Karpas-422 (cell line): Measurements from ENCODE around the gene LSMEM2. TPM values are rescaled to one million over a fixed set of nuclear protein-coding genes. Genes with fewer than 3 reads are reported as not detected.

Source experiments
- DNase-seq: peaks from one replicate; pipeline ENCODE4 v3.0.0-alpha.2; 2015
- H2AFZ ChIP-seq: fragments of 200-600 bp; sonication (generic); 2 replicates; pipeline ENCODE4 v1.6.1; 2014; ENCODE audit warnings: antibody characterized with exemption, low read length, mixed read lengths
- H3K27ac ChIP-seq: fragments of 200-600 bp; sonication (generic); 2 replicates; pipeline ENCODE4 v1.5.1; 2014; ENCODE audit warnings: mild to moderate bottlenecking, low read length, moderate library complexity
- H3K27me3 ChIP-seq: fragments of 200-600 bp; sonication (generic); 2 replicates; pipeline ENCODE4 v1.6.1; 2014; ENCODE audit warnings: low read length, mixed read lengths
- H3K36me3 ChIP-seq: fragments of 200-600 bp; sonication (generic); 2 replicates; pipeline ENCODE4 v1.6.1; 2014; ENCODE audit warnings: low read length, mixed read lengths; ENCODE audit not compliant: insufficient read depth
- H3K4me1 ChIP-seq: fragments of 200-600 bp; sonication (generic); 2 replicates; pipeline ENCODE4 v1.6.1; 2014; ENCODE audit warnings: mild to moderate bottlenecking, low read length, mixed read lengths
- H3K4me2 ChIP-seq: fragments of 200-600 bp; sonication (generic); 2 replicates; pipeline ENCODE4 v1.6.1; 2014; ENCODE audit warnings: low read length, low read depth, mild to moderate bottlenecking; ENCODE audit not compliant: poor library complexity, severe bottlenecking
- H3K4me3 ChIP-seq: fragments of 200-600 bp; sonication (generic); 2 replicates; pipeline ENCODE4 v1.5.1; 2014; ENCODE audit warnings: mild to moderate bottlenecking, antibody characterized with exemption, low read length, mixed read lengths
- H3K79me2 ChIP-seq: fragments of 200-600 bp; sonication (generic); 2 replicates; pipeline ENCODE4 v1.6.1; 2014; ENCODE audit warnings: mild to moderate bottlenecking, low read length, mixed read lengths
- H3K9ac ChIP-seq: fragments of 200-600 bp; sonication (generic); 2 replicates; pipeline ENCODE4 v1.6.0; 2014; ENCODE audit warnings: low read length
- H3K9me2 ChIP-seq: fragments of 200-600 bp; sonication (generic), shearing (Covaris generic); replicated peaks from 2 replicates; pipeline ENCODE4 v1.6.0; 2014; ENCODE audit warnings: mild to moderate bottlenecking, low read length, moderate library complexity; ENCODE audit not compliant: insufficient read depth
- H3K9me3 ChIP-seq: fragments of 300-700, 200-600 bp; sonication (generic); 2 replicates; pipeline ENCODE4 v1.6.1; 2014; ENCODE audit warnings: low read length, mixed read lengths
- H4K20me1 ChIP-seq: fragments of 200-600 bp; sonication (generic); 2 replicates; pipeline ENCODE4 v1.6.1; 2014; ENCODE audit warnings: mild to moderate bottlenecking, antibody characterized with exemption, low read length, low read depth; ENCODE audit not compliant: insufficient read depth
- total RNA-seq: library from RNA; depleted of rRNA; stranded (reverse); fragments of >200 nt; shearing (Covaris generic); gene quantifications from 2 replicates; pipeline ENCODE4 v1.2.3, GENCODE V29; 2014; ENCODE audit warnings: low replicate concordance

The LSMEM2 gene
- total RNA-seq, 1 experiment from 2014 or later = not detected

- Histone ChIP-seq H3K79me2 (peaks cover 22% of the 10 kb centered on the region), H3K9ac (peak overlapping the region; percentile 91), H3K4me3 (peak overlapping the region; percentile 89), H3K4me1 (peaks cover 21% of the 10 kb centered on the region), H3K4me2 (peak overlapping the region; percentile 92), H3K9me3 (no peaks in the 10 kb centered on the region), H2AFZ (no peak overlapping the region), H3K9me2 (no peaks in the 10 kb centered on the region), H3K27me3 (no peaks in the 10 kb centered on the region), H3K36me3 (peaks cover 6% of the 10 kb centered on the region; the same call in 1 of the 2 replicates), H3K27ac (0 out of 2 replicates have a peak overlapping the region, but pooled peaks have one; percentile 15), H4K20me1 (no peaks in the 10 kb centered on the region; the same call in 1 of the 2 replicates)
- no peak for DNase-seq
Observed at GRCh38 chr3:50319894-50320625, 41.2 kb downstream of the LSMEM2 start.

DNA sequence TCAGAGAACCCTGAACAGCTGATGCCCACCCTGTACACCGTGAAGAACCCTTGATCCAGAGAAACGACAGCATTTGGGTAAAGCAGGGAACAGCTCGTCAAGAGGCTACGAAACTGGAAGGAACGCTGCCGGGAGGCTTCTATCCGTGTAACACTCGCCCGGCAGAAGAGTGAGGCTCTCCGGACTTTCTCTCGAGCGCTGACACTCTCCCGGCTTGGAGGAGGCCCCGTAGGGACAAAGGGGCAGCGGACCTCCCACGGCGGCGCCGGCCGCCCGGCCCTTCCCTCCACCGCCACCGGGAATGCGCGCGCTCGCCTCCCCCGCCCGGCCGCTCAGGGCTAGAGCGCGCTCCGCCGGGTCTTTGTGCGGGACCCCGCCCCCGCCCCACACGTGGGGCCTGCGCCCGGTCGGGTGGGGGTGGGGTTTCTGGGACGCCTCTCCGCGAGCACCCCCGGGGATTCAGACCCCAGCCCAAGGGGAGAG is 42.0 kb downstream of the LSMEM2 start:
- H3K9ac ChIP-seq = peak overlapping the region; percentile 91
- H3K4me1 ChIP-seq = peaks cover 21% of the 10 kb centered on the region
- no peaks in the 10 kb centered on the region for H3K9me2 ChIP-seq
- peaks cover 6% of the 10 kb centered on the region; the same call in 1 of the 2 replicates for H3K36me3 ChIP-seq
- no peaks in the 10 kb centered on the region; the same call in 1 of the 2 replicates for H4K20me1 ChIP-seq
- H3K79me2 ChIP-seq = peaks cover 22% of the 10 kb centered on the region
- H3K4me2 ChIP-seq = peak overlapping the region; percentile 92
- peak overlapping the region; percentile 67; the same call in 1 of the 2 replicates for H3K27ac ChIP-seq
- no peaks in the 10 kb centered on the region for H3K27me3 ChIP-seq
- peak; percentile 86 for DNase-seq
- no peaks in the 10 kb centered on the region for H3K9me3 ChIP-seq
- peak overlapping the region; percentile 89 for H3K4me3 ChIP-seq
- no peak overlapping the region for H2AFZ ChIP-seq

DNA sequence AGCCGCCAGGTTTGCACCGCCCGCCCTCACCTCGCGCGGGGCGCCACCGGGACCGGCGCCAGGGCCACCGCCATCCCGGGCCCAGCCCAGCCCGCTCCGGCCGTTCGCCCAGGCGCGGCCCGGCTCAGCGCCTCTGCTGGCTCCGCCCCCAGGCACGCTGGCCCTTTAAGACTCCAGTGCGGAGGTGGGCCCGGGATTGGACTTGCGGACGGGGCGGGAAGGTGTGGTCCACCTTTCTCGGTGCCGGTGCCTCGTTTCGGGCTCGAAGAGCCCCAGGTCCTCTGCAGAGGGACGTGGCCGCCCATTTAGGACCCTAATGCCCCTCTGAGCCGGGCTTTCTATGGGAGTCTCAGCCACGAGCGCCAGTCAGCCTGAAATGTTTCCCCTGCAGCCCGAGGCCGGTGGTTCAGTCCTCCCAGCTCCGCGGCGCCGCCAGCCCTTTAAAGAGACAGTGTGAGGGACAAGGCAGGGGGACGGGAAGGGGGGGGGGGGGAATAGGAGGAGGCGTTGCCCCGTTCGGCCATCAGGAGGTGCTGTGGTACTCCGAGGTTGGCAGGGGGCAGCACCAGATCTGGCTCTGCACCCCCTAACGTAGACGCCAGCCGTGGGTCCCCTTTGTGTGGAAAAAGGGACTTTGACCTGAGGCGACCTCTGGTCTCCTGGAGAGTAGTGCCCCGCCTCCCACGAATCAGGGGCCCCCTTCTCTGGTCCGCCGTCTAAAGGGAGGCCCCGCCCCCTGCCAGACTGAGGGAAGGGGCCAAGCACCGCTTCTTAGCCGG is 42.6 kb downstream of the LSMEM2 start:
- no peaks in the 10 kb centered on the region for H3K27me3 ChIP-seq
- peak overlapping the region; percentile 67 for H3K27ac ChIP-seq
- H4K20me1 ChIP-seq = no peaks in the 10 kb centered on the region; the same call in 1 of the 2 replicates
- H3K36me3 ChIP-seq = peaks cover 9% of the 10 kb centered on the region; the same call in 1 of the 2 replicates
- H3K4me2 ChIP-seq = peak overlapping the region; percentile 92
- peaks cover 26% of the 10 kb centered on the region for H3K4me1 ChIP-seq
- no peaks in the 10 kb centered on the region for H3K9me3 ChIP-seq
- no peaks in the 10 kb centered on the region for H3K9me2 ChIP-seq
- H3K79me2 ChIP-seq = peaks cover 27% of the 10 kb centered on the region
- H2AFZ ChIP-seq = peak overlapping the region; percentile 59; the same call in 1 of the 2 replicates
- DNase-seq = peak; percentile 94
- H3K4me3 ChIP-seq = peak overlapping the region; percentile 89
- H3K9ac ChIP-seq = peak overlapping the region; percentile 91

- Histone ChIP-seq H3K4me3 (peak overlapping the region; percentile 89; the same call in 1 of the 2 replicates), H3K27me3 (no peaks in the 10 kb centered on the region), H3K4me1 (peaks cover 30% of the 10 kb centered on the region), H4K20me1 (peaks cover 5% of the 10 kb centered on the region; the same call in 1 of the 2 replicates), H3K36me3 (peaks cover 9% of the 10 kb centered on the region; the same call in 1 of the 2 replicates), H3K4me2 (peak overlapping the region; percentile 92), H3K9me2 (no peaks in the 10 kb centered on the region), H2AFZ (no peak overlapping the region; the same call in 1 of the 2 replicates), H3K79me2 (peaks cover 32% of the 10 kb centered on the region), H3K9ac (peak overlapping the region; percentile 91), H3K27ac (no peak overlapping the region), H3K9me3 (no peaks in the 10 kb centered on the region)
- no peak for DNase-seq
Observed at GRCh38 chr3:50322115-50322385, 43.2 kb downstream of the LSMEM2 start.

DNA sequence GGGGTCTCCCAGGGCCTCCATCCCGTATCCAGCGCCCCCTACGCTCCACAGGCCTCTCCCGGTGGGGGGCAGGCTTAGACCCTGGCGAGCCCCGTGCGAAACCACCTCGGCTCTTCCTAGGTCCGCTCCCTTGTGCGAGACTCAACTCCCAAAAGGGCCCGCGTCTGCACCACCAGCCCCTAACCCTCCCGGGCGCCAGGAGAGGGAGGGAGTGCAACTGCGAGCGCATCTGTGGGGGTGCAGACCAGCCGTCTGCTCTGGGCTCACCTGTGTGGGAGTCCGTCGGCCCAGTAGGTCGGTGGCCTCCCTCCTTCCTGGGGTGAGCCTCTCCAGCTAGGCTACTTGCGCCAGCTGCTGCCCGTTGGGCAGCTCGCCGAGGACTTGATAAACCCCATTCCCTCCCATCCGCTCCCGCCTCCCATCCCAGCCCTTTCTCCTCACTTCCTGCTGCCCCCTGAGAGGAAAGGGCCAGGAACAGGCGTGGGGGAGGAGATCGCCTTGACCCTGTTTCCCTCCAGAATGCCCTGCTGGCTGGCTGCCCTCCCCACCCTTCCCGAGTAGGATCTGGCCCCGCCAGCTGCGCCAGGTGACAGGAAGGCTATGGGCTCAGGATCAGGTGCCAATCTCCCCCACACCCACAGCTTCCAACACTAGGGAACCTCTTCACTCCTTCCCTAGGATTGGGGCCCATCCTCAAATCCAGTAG is 43.7 kb downstream of the LSMEM2 start, which contains the start of gene HYAL2:
Gene HYAL2, minus strand, starts transcription at position 360 of the 706 bp plus-strand sequence. CDS start 2,256 bp downstream, outside the sequence.
- Histone ChIP-seq H3K9me3 (no peaks in the 10 kb centered on the region), H2AFZ (peak within 1 kb of the TSS; percentile 59; the same call in 1 of the 2 replicates), H3K9ac (peak within 1 kb of the TSS; percentile 91), H3K4me1 (peaks cover 29% of the 10 kb centered on the region), H3K4me3 (peak within 1 kb of the TSS; percentile 89), H3K79me2 (peaks cover 37% of the 10 kb centered on the region), H3K27me3 (no peaks in the 10 kb centered on the region), H3K9me2 (no peaks in the 10 kb centered on the region), H3K36me3 (peaks cover 9% of the 10 kb centered on the region; the same call in 1 of the 2 replicates), H3K27ac (peak within 1 kb of the TSS; percentile 67), H4K20me1 (peaks cover 6% of the 10 kb centered on the region; the same call in 1 of the 2 replicates), H3K4me2 (peak within 1 kb of the TSS; percentile 92)
- DNase-seq = no peak

- Histone ChIP-seq H3K4me3 (no peak overlapping the region), H3K4me2 (no peak overlapping the region), H3K79me2 (peaks cover 42% of the 10 kb centered on the region), H2AFZ (no peak overlapping the region), H3K27me3 (no peaks in the 10 kb centered on the region), H3K27ac (no peak overlapping the region), H3K9me2 (no peaks in the 10 kb centered on the region), H3K4me1 (peaks cover 29% of the 10 kb centered on the region), H3K9me3 (no peaks in the 10 kb centered on the region), H4K20me1 (peaks cover 6% of the 10 kb centered on the region; the same call in 1 of the 2 replicates), H3K9ac (no peak overlapping the region), H3K36me3 (peaks cover 9% of the 10 kb centered on the region; the same call in 1 of the 2 replicates)
- no peak for DNase-seq
Observed at GRCh38 chr3:50323092-50323600, 44.3 kb downstream of the LSMEM2 start.

DNA sequence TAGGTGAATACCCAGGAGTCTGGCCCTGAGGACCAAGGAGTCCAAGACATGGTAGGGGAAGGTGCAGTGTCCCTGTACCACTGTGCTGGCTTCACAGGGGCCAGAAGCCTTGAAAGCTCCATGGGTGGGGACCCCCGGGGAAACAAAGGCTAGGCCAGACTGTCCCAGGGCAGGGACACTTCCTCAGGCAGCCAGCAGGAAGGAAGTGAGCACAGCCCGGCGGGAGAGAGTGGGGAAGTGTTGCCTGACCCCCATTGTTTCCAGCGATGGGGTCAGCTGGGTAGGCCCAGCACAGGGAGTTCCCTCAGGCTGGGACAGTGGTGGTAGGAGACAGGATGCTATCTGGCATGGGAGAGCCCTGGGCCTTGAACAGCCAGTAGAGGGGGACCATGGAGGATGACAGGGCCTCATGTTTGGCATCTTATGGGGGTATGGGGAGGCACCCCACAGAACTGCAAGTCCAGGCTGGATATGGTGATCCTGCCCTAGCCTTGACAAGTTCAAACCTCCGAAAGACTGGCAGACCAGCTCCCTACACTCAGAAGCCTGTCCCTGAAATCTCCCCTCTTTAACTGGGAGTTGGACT is 44.8 kb downstream of the LSMEM2 start:
- Histone ChIP-seq H3K9me2 (no peaks in the 10 kb centered on the region), H3K9ac (no peak overlapping the region), H4K20me1 (peaks cover 6% of the 10 kb centered on the region; the same call in 1 of the 2 replicates), H3K4me2 (no peak overlapping the region), H3K27me3 (no peaks in the 10 kb centered on the region), H3K4me1 (peaks cover 34% of the 10 kb centered on the region), H3K27ac (no peak overlapping the region), H3K4me3 (no peak overlapping the region), H3K79me2 (peaks cover 41% of the 10 kb centered on the region), H2AFZ (no peak overlapping the region), H3K9me3 (no peaks in the 10 kb centered on the region), H3K36me3 (peaks cover 9% of the 10 kb centered on the region; the same call in 1 of the 2 replicates)
- no peak for DNase-seq
